HG03064 (cell line): ENCODE measurements around the gene PAX7.

Source experiments
- ATAC-seq: cut with Tn5 transposase; IDR thresholded peaks from one replicate; pipeline ENCODE4 v1.9.1; 2021; ENCODE audit warnings: low read depth; ENCODE audit not compliant: unreplicated experiment

The PAX7 gene

DNA sequence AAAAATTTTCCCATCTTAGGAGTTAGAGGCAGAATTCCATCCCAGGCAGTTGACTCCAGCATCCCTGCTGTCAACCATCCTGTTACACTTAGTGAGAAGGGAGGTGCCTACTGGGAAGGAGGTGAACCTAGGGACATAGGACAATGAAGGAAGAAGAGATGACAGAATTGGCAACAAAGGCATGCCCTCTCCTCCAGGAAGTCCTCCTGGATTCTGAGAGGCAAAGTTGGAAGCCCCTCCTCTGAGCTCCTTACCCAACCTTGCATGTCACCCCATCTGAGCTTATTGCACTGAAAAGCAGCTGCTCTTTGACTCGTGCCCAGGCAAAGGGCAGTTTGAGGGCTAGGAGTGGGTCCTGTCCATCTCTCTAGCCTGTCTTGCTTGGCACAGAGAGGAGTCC lies 66.9 kb downstream of the PAX7 start:
- ATAC-seq: no peak

DNA sequence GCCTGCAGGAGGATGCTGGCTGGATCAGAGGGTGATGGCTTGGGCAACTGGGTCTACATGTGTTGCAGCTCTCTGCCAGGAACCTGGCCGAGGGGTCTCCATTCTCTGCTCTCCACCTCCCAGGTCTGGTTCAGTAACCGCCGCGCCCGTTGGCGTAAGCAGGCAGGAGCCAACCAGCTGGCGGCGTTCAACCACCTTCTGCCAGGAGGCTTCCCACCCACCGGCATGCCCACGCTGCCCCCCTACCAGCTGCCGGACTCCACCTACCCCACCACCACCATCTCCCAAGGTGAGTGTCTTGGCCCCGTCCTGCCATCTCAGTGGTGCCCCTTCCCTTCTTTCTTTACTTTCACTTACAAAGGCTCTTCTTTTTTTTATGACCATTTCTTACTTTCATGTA lies 69.9 kb downstream of the PAX7 start:
- no peak for ATAC-seq

DNA sequence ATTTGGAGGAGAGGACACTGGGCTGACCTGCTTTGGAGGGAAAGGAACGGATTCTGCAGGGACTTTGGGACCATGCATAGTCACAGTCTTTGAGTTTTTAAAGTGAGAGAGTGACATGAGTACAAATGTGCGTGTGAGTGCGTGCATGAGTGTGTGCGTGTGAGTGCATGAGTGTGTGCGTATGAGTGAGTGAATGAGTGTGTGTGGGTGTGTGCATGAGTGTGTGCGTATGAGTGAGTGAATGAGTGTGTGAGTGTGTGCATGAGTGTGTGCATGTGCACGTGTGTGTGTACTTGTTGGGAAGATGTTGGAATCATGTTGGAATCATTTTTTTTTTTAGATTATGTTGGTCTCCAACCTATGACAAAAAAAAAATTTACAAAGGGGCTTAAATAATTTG lies 70.5 kb downstream of the PAX7 start:
- no peak for ATAC-seq

DNA sequence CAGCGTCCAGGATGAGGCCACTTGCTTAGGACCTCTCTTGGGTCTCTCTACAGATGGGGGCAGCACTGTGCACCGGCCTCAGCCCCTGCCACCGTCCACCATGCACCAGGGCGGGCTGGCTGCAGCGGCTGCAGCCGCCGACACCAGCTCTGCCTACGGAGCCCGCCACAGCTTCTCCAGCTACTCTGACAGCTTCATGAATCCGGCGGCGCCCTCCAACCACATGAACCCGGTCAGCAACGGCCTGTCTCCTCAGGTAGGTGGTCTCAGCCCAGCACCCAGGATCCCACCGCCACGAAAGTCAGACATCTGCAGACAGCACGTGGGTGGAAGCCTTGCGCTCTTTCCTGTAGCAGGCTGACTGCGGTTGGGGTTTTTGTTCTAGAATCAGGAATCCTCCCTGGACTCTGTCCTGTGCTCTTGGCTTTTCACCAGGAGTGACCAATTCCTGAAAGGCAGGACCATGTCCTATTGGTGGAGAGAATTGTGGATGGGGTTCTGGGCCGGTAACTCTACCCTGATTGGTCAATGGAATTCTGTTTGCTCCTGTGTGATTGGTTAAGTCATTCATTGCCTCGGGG lies 72.5 kb downstream of the PAX7 start:
- ATAC-seq: no peak

DNA sequence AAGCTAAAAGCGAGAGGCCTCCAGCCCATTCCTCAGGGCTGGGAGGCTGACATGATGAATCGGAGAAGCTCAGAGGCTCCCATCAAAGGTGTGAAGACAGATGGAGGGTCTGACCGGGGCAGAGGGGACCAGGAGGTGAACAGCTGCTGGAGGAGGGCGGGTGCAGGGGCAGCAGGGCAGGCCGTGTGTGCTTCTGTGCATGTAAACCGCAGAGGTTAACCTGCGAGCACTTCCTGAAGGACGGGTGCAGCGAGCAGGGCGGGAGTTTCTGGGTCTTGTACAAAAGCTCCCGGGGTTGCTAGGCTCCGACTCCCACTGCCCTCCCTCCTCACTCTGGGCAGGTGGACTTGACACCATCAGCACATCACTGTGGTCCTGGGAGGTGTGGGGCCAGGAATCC lies 75.2 kb downstream of the PAX7 start:
- no peak for ATAC-seq

DNA sequence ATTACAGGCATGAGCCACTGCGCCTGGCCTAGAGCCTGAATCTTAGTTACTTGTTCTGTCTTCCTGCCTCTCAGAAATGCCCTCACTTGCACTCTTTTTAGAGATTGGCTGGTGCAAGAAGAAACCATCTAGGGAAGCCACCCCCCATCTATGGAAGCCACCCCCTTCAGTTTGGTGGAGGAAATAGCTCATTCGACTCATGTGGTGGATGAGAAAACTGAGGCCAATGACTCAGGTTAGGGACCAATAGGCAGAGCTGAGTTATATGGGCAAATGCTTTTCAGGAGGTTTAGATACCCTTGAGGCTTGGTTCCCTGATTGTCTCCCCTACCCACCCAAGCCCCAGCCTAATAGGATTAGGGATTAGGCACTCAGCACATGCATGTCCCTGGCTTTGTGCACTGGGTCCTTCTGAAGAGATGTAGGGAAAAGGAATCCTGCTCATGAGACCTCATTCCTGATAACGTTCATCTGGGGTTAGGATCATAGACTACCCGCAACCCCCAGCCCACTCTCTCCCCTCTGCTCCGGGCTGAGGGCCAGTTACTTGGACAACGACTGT lies 77.1 kb downstream of the PAX7 start:
- ATAC-seq: no peak

DNA sequence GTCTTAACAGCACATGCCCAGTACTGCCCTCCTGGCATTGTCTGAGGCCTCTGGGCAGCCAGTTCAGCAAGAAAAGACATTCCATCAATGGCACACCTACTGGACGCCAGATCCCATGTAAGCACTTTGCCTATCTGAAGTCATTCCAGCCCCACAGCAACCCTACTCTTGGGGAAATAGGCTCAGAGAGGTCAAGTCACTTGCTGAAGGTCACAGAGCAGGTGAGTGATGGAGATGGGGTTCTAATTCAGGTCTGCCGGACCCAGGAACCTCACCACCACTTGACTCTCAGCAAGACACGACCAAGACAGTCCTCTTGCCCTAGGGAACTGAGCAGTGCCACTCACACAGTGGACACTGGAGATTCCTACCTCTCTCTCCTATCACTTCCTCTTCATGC lies 79.4 kb downstream of the PAX7 start:
- no peak for ATAC-seq

DNA sequence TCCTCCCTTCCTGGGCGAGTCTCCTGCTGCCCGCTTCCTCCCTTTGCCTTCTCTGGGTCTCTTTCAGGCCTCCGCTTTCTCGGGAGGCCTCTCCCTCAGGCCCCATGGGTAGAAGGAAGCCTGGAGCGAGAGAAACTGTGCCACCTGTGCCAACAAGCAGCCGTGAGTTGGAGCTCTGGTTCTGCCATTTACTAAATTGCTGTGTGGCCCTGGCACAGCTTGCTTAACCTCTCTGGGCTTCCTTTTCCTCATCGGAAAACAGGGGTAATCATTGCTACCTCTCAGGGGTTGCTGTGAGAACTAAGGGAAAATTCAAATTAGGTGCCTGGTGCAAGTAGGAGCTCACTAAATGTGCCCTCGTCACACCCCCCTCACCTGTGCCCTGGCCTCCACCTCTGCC lies 80.4 kb downstream of the PAX7 start:
- ATAC-seq: no peak

DNA sequence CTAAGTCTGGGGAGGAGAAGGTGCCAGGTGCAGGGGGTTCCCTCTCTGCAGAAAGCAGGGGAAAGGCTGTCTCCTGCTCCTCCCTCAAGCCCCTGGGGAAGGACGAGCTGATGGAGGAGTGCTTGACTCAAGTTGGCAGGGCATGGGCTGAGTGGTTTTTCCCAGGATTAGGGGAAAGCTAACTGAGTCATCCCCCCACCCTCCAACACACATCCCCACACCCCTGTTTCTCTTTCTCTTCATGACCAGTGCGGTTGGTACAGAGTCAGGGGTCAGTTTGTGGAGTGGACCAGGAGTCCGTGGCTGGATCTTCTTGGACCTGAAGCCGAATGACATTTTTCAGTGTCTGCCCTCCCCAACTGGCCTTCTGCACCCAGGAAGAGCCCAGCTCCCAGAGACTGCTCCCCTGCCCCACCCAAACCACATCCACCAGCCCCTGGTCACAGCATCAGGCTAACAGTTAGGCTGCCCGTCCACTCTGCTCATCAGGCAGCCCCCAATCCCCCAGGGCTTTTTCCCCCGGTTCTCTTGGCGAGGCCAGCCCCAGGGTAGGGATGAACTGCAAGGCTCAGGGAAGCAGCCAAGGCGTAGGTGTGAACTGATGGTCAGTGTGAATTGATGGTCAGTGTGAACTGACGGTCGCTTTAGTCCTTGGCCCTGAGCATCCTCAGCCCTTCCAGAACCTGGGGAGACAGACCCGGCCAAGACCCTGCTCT lies 81.0 kb downstream of the PAX7 start:
- ATAC-seq: no peak

DNA sequence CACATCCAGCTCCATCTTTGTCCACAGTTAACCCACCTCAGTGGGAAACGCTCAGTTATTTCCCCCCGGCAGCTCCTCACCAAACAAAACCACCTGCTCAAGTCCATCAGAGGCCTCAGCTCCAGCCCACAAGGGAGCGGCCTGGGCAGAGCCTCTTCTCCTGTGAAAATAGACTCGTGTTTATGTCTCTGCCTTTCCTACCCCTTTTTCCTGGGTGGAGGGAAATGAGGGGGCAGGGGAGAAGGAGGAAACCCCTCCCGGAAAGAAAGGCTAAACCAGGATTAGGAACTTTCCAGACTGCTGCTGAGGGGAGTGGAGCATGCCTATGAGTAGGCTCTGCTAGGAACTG lies 81.6 kb downstream of the PAX7 start:
- no peak for ATAC-seq

DNA sequence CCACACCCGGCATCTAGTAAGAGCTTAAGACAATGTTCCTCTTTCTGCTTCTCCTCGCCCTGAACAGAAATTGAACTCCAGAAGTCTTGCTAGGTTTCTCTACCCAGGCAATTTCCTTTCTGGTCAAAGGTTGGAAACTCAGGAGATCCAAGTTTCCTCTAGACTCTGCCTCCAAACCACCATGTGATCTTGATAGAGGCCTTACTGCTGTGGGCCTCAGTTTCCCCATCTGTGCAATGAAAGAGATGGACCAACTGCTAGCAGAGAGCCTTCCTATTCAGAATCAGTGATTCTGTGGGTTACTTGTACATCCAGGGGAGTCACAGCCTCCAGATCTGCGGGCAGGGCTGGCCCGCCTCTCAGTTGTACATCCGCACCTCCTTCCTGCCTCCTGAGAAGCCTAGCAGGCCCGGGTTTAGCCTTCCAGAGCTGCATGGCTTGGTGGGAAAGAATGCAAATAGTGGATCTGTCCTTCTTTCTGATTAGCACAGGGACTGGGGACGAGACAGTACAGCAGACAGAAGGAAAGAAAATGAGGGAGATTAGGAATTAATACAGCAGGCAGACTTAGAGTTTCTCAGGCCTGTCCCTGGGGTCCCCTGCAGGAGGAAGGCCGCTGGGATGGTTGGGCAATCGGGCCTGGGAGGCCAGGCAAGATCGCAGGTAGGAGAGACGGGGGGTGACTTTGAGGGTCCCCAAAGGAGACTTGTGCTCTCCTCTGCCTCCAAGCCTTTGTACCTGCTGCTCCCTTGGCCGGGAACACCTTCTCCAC lies 83.9 kb downstream of the PAX7 start:
- no peak for ATAC-seq

DNA sequence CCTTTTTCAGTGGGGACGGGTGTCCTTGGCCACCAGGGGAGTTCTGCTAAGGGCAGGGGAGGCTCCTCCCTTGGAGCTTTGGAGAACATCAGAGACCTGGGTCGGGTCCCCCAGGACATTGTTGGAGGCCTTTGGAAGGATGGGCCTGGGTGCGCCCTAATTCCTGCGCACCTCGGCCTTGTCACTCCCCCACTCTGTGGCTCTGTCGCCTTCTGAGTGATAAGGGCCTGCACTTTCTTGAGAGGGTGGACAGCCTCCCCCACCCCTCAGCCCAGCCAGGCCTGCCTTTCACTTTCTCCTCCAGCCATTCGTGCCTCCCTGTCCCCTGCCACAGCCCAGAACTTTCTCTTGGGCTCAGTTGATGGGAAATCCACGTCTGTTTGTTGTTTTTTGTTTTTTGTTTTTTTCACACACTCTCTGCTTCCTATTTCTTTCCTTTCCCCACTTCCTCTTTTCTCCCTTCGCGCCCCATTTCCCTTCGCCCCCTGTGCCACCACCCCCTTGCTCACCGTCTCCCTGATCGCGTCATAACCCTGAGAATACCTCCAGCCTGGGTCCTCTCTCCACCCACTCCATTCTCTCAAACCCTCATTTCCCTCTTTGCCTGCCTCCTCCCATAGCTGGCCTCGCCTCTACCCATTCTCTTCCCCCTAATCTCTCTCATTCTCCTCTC lies 85.6 kb downstream of the PAX7 start:
- no peak for ATAC-seq

DNA sequence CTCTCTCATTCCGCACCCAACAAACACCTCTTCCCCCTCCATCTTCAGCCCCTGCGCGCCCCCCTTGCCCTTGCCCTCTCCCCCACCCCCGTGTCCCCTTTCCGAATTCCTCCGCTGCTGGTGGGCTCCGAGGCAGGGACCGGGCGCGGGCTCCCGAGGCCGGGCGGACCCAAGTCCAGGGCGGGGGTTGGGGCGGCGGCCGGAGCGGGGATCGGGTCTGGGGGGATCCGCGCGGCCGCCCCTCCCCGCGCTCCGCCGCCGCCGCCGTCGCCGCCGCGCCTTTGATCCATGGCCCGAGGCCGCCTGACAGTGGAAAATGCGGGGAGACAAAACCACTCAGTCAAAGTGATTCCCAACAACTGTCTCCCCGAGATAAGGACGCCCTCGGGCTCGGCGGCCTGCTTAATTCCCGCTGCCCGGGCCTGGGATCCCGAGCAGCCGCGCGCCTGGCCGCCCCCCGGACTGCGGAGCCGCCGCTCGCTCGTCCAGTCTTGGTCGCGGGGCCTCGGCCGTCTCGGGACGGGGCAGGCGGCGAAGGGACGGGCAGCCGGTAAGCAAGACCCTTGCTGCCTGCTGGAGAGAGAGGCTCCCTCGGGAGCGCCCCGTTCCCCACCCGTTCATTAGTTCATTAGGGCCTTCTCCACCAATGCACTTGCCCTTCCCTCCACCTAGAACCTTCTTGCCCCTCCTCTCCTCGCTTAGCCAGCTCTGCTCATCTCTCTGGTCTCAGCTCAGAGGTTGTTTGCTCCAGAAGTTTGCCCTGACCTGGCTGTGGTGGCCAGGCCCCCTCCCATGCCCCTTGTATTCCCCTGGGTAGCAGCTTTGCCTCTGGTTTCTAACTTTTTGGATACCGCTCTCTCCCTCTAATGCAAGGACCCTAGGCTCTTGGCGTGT lies 86.4 kb downstream of the PAX7 start:
- ATAC-seq: no peak

DNA sequence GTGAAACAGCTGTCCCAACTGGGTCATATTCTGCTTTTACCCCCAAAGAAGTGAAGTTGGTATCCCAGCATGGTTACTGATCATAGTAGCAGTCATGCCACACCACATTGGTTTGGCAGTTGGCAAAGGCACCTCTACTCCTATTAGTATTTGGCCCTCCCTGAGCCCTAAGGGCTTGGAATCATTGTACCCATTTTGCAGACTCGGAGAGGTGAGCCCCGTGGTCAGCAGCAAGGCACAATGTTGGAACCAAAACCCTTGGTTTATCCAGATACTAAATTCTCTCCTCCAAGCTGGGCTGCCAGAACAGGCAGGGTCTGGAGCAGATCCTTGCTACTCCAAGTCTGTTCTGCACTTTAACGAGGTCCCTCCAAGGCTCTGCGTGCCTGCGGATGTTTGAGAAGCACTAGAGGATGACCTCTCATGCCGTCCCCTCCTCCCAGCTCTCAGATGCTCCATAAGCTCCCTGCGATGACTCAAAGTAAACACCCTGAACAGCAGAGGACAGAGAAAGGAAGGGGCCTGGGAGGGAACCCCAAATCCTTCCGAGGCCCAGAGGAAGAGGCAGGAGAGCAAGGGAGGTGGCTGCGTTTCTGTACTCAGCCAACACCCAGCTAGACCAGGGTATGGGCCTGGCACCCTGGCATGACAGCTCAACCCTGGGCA lies 89.3 kb downstream of the PAX7 start:
- ATAC-seq: no peak

DNA sequence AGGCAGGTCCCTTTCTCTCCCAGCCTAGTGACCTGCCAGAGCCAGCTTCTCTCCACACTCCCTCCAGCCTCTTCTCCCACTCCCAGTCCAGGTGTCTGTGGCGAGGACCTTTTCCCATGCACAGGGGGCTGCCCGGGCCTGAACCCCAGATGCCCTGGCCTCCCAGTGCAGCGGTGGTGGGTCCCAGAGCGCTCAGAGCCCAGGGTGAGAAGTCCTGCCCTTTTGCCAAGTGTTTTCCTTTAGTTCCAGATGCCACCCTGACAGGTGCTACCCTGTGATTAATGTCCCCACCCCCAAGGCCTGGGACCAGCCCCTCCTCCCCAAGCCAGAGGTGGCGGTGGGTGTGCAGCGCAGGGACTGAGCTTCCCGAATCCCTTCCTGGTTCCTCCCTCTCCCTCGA lies 90.4 kb downstream of the PAX7 start:
- no peak for ATAC-seq

DNA sequence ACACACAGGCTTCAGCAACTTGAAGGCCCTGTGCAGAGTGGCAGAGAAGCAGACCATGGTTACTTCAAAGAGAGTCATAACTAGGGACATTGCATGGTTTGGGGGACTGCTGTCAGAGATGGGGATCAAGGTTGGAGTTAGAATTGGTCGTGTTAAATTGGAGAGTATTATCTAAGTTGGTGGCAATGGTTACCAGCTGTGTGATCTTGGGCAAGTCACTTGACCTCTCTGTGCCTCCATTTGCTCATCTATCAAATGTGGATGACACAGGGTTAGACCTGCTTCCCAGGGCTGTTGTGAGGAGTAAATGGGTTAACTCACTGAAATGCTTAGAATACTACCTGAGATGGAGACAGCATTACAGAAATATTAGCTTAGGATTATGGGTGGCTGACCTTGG lies 91.1 kb downstream of the PAX7 start:
- no peak for ATAC-seq

DNA sequence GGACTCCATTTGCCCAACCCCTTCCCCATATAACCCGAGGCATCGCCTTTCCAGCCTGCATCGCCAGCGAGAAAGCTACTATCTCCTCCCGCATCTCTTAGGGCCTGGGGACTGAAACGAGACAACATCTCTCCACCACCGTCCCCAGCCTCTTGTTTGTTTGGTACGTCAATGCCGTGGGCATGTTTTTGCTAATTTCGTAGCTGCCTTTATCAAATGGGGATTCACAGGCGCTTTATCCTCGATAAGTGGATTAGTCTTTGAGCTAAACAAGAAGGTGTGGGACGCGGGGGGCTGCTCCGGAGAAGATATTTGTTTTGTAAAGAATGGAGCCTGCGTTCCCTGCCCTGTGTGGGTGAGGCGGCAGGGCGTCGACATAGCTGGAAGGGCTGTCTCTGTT lies 91.6 kb downstream of the PAX7 start:
- no peak for ATAC-seq

DNA sequence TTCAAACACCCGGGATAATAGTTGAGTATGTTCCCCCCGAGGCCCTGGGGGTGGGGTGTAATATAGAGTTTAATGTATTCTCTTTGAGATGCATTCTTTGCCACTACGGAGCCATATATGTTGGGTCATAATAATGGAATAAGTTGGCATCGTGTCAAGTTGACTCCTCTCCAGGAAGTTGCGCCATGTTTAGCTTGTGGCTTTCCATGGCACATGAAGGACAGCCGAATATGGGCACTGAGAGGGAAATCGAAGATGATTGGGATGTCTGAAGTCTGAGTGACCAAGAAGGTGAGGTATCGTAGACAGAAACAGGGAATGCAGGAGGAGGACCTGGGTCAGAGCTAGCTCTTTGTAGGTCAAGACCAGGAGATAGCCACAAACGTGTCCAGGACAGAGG lies 92.6 kb downstream of the PAX7 start:
- ATAC-seq: no peak

DNA sequence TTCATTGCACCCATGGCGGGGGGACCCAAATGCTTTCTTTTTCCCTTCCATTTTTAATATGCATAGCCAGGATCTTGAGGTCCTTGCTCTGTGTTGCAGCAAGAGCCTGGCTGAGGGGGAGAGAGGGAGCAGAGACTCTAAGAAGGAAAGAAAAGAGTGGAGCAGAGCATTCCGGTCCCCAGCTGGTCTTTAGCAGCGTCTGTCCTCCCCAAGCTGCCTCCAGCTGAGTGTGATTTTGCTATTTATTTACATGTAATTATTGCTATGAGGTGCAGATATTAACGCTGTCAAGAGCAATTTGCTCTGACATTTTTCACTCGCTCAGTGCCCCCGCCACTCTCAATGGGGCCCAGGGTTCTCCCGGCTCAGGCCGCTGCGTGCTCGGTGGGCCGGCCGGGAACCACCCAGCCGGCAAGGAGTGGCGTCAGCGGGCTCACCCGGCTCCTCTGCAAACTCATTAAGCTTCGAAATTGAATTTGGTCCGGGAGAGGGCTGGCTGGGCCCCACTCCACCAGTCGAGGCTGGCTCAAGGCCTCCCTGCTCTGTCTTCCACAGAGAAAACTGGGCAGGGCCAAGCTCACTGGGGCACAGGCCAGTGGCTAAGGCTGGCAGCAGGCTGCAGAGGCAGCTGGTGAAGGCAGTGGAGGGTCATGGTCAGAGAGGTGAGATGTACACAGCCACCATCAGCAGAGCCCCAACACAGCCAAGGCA lies 93.2 kb downstream of the PAX7 start:
- no peak for ATAC-seq
